Measurements from ENCODE around the gene MRPL1.
A peak's percentile ranks its signal among the peaks of the same experiment; 100 is the strongest.

- TF ChIP-seq POLR2A (IDR thresholded peaks at IDR 0.05) (peak; percentile 29 to 60), CTCF (IDR thresholded peaks at IDR 0.05) (no peak), POLR2AphosphoS5 (IDR thresholded peaks at IDR 0.05) (peak; percentile 6)
Observed at GRCh38 chr4:77818602-77819403, 43.8 kb upstream of the MRPL1 start, which contains the start of gene CNOT6L.

Data from gastroesophageal sphincter (tissue), 3 donors.